OCI-LY1 (cell line): Measurements from ENCODE around the gene ARAF.

Source experiments
- H2AFZ ChIP-seq: fragments of 200-600 bp; sonication (generic), shearing (Covaris generic); 2 replicates; pipeline ENCODE4 v1.6.0; 2014; ENCODE audit warnings: antibody characterized with exemption, mild to moderate bottlenecking, low read length
- H3F3A ChIP-seq: fragments of 200-600 bp; sonication (generic), shearing (Covaris generic); 2 replicates; pipeline ENCODE4 v1.6.0; 2014; ENCODE audit warnings: mild to moderate bottlenecking, antibody characterized with exemption, low read length, moderate library complexity; ENCODE audit not compliant: insufficient read depth
- H3K27ac ChIP-seq: fragments of 200-600 bp; sonication (generic); 2 replicates; pipeline ENCODE4 v1.5.1; 2014; ENCODE audit warnings: low read length, mixed run types, mild to moderate bottlenecking, low read depth; ENCODE audit not compliant: poor library complexity, severe bottlenecking
- H3K27me3 ChIP-seq: fragments of 200-600 bp; sonication (generic); 2 replicates; pipeline ENCODE4 v1.6.0; 2014; ENCODE audit warnings: antibody characterized with exemption, mild to moderate bottlenecking, low read length, moderate library complexity; ENCODE audit not compliant: insufficient read depth
- H3K36me3 ChIP-seq: fragments of 200-600 bp; sonication (generic); 2 replicates; pipeline ENCODE4 v1.6.1; 2014; ENCODE audit warnings: mild to moderate bottlenecking, antibody characterized with exemption, low read length, moderate library complexity, mixed read lengths; ENCODE audit not compliant: insufficient read depth
- H3K4me1 ChIP-seq: fragments of 200-600 bp; sonication (generic); 2 replicates; pipeline ENCODE4 v1.5.1; 2014; ENCODE audit warnings: mild to moderate bottlenecking, low read length, moderate library complexity; ENCODE audit not compliant: insufficient read depth, severe bottlenecking
- H3K4me2 ChIP-seq: fragments of 200-600 bp; sonication (generic), shearing (Covaris generic); 2 replicates; pipeline ENCODE4 v1.6.1; 2014; ENCODE audit warnings: low read length
- H3K4me3 ChIP-seq: fragments of 200-600 bp; sonication (generic); 2 replicates; pipeline ENCODE4 v1.5.1; 2014; ENCODE audit warnings: low read length, low read depth, mild to moderate bottlenecking, mixed read lengths; ENCODE audit not compliant: poor library complexity, severe bottlenecking
- H3K79me2 ChIP-seq: fragments of 200-600 bp; shearing (Covaris generic); 2 replicates; pipeline ENCODE4 v1.6.1; 2016; ENCODE audit warnings: mixed run types, low read length, mixed read lengths; ENCODE audit not compliant: insufficient read depth
- H3K9ac ChIP-seq: fragments of 200-600 bp; sonication (generic), shearing (Covaris generic); 2 replicates; pipeline ENCODE4 v1.6.1; 2014; ENCODE audit warnings: mild to moderate bottlenecking, low read length, mixed read lengths
- H3K9me2 ChIP-seq: fragments of 200-600 bp; sonication (generic), shearing (Covaris generic); 2 replicates; pipeline ENCODE4 v1.6.1; 2014; ENCODE audit warnings: low read depth, mild to moderate bottlenecking, low read length, mixed read lengths
- H3K9me3 ChIP-seq: fragments of 200-600 bp; shearing (Covaris generic); 2 replicates; pipeline ENCODE4 v1.6.1; 2014; ENCODE audit warnings: low read length, mixed read lengths
- H4K20me1 ChIP-seq: fragments of 200-600 bp; sonication (generic), shearing (Covaris generic); 2 replicates; pipeline ENCODE4 v1.6.0; 2016; ENCODE audit warnings: mild to moderate bottlenecking, low read length; ENCODE audit not compliant: insufficient read depth
- EZH2 ChIP-seq: fragments of 200-600 bp; sonication (generic), shearing (Covaris generic); IDR thresholded peaks from 2 replicates; pipeline ENCODE4 v1.8.0; 2017; ENCODE audit warnings: borderline replicate concordance, mixed run types, mild to moderate bottlenecking, antibody characterized with exemption, low read length, moderate library complexity, mixed read lengths
- TF ChIP-seq, protein P1 (sequence below): fragments of 200-600 bp; sonication (generic), shearing (Covaris generic); IDR thresholded peaks from 2 replicates; pipeline ENCODE4 v1.5.1; 2017; ENCODE audit warnings: mild to moderate bottlenecking, antibody characterized with exemption, low read length, moderate library complexity, mixed read lengths

The ARAF gene

GRCh38 chrX:47574547-47575301, 13.7 kb downstream of the ARAF start:
- H3K9me2 ChIP-seq: no peaks in the 10 kb centered on the region
- no peak overlapping the region for H3K9ac ChIP-seq
- H3K9me3 ChIP-seq: no peaks in the 10 kb centered on the region
- no peaks in the 10 kb centered on the region for H3K79me2 ChIP-seq
- H3K4me2 ChIP-seq: no peak overlapping the region
- no peaks in the 10 kb centered on the region for H3K27me3 ChIP-seq
- TF ChIP-seq, protein P1, sequence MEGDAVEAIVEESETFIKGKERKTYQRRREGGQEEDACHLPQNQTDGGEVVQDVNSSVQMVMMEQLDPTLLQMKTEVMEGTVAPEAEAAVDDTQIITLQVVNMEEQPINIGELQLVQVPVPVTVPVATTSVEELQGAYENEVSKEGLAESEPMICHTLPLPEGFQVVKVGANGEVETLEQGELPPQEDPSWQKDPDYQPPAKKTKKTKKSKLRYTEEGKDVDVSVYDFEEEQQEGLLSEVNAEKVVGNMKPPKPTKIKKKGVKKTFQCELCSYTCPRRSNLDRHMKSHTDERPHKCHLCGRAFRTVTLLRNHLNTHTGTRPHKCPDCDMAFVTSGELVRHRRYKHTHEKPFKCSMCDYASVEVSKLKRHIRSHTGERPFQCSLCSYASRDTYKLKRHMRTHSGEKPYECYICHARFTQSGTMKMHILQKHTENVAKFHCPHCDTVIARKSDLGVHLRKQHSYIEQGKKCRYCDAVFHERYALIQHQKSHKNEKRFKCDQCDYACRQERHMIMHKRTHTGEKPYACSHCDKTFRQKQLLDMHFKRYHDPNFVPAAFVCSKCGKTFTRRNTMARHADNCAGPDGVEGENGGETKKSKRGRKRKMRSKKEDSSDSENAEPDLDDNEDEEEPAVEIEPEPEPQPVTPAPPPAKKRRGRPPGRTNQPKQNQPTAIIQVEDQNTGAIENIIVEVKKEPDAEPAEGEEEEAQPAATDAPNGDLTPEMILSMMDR: no peak
- no peak for TF ChIP-seq EZH2
- no peaks in the 10 kb centered on the region for H3K4me1 ChIP-seq
- H3K36me3 ChIP-seq: peaks cover 9% of the 10 kb centered on the region
- H3F3A ChIP-seq: no peaks in the 10 kb centered on the region
- no peak overlapping the region for H2AFZ ChIP-seq
- no peak overlapping the region for H3K27ac ChIP-seq
- no peak overlapping the region for H3K4me3 ChIP-seq
- H4K20me1 ChIP-seq: no peaks in the 10 kb centered on the region

GRCh38 chrX:47576021-47576898, 15.3 kb downstream of the ARAF start:
- Histone ChIP-seq H4K20me1 (no peaks in the 10 kb centered on the region), H3K4me3 (no peak overlapping the region), H3K27me3 (no peaks in the 10 kb centered on the region), H3K36me3 (peaks cover 7% of the 10 kb centered on the region), H3K9me3 (no peaks in the 10 kb centered on the region), H3K4me1 (no peaks in the 10 kb centered on the region), H3K9me2 (no peaks in the 10 kb centered on the region), H3K27ac (no peak overlapping the region), H3F3A (no peaks in the 10 kb centered on the region), H3K9ac (no peak overlapping the region), H3K79me2 (no peaks in the 10 kb centered on the region), H3K4me2 (no peak overlapping the region), H2AFZ (no peak overlapping the region)
- TF ChIP-seq EZH2: no peak
- TF ChIP-seq, protein P1: no peak

GRCh38 chrX:47577424-47577823, 16.4 kb downstream of the ARAF start:
- Histone ChIP-seq H3F3A (no peaks in the 10 kb centered on the region), H3K9me3 (no peaks in the 10 kb centered on the region), H3K4me2 (no peak overlapping the region), H3K9me2 (no peaks in the 10 kb centered on the region), H3K27me3 (no peaks in the 10 kb centered on the region), H3K4me3 (no peak overlapping the region), H3K4me1 (no peaks in the 10 kb centered on the region), H3K27ac (no peak overlapping the region), H2AFZ (no peak overlapping the region), H4K20me1 (no peaks in the 10 kb centered on the region), H3K36me3 (no peaks in the 10 kb centered on the region), H3K9ac (no peak overlapping the region), H3K79me2 (no peaks in the 10 kb centered on the region)
- TF ChIP-seq EZH2: no peak
- TF ChIP-seq, protein P1: no peak
